ENCODE measurements around the gene TWNK.
A peak's percentile ranks its signal among the peaks of the same experiment; 100 is the strongest.

The TWNK gene

GRCh38 chr10:100986952-100987684, at the start of gene TWNK, which contains the start of gene MRPL43:
TSS of gene TWNK (plus strand) at chr10:100987543. CDS start at chr10:100988211, 668 bp downstream.
TSS of gene MRPL43 (minus strand) at chr10:100987497. CDS start at chr10:100987443, 54 bp downstream.
- peak; percentile 86 for DNase-seq

DNA sequence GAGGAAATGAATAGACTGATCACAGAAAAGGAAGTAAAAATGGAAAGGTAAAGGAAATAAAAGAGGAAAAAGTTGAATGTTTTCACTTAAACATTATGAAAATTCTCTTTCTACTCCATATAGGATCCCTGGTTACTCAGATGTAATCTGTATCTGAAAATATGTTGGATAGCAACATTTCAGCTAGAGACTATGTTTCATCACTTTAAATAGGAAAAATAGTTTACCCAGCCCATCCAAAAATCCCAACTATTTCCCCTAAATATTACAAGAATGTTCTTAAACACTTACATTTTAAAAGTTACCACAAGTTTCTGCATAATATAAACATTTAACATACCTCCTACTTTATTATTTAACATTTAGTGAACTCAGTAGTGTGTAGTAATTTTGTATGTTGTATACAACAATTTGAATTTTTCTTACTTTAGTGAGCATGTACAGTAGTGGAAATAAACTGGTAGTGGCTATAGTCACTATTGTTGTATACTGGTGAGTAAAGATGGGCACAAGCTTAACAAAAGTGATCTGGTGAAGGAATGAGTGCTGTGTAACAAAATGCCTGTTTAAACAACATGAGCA, 47.5 kb upstream of the TWNK start:
- no peak for DNase-seq

- DNase-seq: no peak
Observed at GRCh38 chr10:100942229-100942628, 45.1 kb upstream of the TWNK start.

DNA sequence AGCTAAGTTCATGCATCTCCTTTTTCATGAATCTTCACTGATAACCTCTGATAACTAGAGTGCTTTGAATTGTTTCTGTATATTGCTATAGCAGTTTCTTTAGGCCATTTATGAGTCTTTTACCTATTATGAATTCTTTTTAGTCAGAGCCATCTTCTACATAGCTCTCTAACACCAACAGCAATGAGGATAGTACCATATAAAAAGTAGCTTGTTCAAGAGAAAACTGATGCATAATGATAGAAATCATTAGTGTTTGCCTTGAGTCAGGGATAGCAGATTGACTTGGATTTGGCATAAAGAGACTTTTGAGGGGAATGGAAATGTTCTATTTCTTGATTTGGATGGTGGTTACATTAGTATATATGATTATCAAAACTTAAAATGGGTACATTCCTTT, 43.8 kb upstream of the TWNK start:
- DNase-seq: no peak

- no peak for DNase-seq
Observed at GRCh38 chr10:100945754-100946153, 41.6 kb upstream of the TWNK start.

- no peak for DNase-seq
Observed at GRCh38 chr10:100948916-100949315, 38.4 kb upstream of the TWNK start.

GRCh38 chr10:100960251-100960650, 27.1 kb upstream of the TWNK start:
- DNase-seq: no peak

DNA sequence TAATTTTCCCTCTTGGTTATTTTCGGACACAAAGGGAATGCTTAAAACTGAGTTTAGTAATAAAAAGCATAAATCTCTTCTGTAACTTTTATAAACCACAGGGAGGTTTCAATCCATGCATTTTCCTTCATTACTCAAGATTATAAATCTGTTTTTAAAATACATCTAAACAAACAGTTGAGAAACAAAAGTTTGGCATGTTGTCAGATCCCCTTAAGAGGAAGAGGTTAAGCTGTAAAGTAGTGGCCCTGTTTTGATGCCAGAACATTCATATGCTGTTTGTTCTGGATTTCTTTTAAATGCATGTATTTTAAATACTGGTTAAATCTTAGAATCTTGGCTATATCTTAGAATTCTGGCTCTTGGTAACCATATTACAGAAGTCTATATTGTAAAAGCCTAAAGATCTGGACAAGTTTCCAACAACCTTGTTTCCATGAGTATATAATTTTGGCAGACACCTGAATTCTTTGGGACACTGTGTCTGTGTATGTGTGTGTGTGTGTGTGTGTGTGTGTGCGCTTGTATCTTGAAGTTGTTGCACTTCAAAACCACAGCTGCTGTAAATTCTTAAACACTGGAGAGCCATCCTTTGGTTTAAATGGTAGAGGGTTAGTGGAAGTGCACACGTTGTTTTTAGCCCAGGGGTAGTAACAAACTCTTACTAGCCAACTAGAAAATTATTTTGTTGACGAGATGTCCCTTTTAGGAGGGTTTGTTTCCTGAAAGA, 24.8 kb upstream of the TWNK start:
- no peak for DNase-seq

- DNase-seq: no peak
Observed at GRCh38 chr10:100963826-100964225, 23.5 kb upstream of the TWNK start.

DNA sequence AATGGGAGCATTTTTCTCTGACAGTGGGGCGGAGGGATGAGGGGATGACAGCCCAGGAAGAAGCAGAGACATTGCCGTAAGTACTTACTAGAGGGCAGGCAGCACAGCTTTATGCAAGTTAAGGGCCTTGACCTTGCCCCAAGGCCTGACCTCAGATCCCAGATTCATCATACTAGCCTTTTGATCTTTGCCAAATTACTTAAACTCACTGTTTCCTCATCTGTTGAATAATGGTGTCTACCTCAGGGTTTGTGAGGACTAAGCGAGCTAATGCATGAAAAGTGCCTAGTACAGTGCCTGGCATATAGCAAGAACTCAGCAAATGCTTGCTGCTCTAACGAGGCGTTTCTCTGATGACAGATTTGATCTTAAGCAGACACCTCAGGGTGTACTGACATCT, 21.5 kb upstream of the TWNK start:
- no peak for DNase-seq

DNA sequence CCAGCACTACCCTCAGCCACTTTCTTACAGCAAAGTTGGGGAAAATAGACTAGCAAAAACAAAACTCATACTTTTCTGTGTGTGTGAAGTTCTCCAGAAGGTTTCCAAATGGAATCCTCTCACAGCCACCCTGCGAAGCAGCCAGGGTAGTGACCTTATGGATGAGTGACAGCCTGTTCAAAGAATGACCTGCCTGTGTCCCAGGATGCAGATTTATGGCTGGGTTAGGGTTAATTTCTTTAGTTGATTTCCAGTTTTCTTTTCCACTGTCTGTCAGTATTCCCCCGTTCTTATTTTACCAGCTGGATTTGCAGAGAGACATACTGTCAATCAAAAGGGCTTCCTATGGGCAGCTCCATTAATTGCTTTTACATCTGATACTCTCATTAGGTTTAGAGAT, 20.5 kb upstream of the TWNK start:
- DNase-seq: no peak

DNA sequence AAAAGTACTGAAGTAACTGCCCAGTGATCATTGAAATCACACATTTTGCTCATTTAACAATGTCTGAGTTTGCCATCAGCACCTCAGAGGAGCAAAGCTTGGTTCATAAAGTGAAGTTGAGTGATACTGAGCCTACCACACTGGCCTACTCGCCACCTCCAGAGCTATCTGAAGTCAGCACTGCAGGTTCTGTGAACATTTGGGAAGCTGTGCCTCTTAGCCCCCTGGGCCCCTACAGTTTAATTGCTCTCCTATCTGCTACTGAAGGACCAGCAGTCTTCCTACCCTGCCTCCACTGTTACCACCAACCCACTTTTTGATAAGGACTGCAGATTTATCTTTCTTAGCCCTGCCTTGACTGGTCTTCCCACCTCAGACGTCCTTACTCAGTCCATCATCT, 20.0 kb upstream of the TWNK start:
- DNase-seq: no peak

GRCh38 chr10:100968062-100968736, 19.1 kb upstream of the TWNK start:
- no peak for DNase-seq

GRCh38 chr10:100968863-100969186, 18.5 kb upstream of the TWNK start:
- DNase-seq: no peak

DNA sequence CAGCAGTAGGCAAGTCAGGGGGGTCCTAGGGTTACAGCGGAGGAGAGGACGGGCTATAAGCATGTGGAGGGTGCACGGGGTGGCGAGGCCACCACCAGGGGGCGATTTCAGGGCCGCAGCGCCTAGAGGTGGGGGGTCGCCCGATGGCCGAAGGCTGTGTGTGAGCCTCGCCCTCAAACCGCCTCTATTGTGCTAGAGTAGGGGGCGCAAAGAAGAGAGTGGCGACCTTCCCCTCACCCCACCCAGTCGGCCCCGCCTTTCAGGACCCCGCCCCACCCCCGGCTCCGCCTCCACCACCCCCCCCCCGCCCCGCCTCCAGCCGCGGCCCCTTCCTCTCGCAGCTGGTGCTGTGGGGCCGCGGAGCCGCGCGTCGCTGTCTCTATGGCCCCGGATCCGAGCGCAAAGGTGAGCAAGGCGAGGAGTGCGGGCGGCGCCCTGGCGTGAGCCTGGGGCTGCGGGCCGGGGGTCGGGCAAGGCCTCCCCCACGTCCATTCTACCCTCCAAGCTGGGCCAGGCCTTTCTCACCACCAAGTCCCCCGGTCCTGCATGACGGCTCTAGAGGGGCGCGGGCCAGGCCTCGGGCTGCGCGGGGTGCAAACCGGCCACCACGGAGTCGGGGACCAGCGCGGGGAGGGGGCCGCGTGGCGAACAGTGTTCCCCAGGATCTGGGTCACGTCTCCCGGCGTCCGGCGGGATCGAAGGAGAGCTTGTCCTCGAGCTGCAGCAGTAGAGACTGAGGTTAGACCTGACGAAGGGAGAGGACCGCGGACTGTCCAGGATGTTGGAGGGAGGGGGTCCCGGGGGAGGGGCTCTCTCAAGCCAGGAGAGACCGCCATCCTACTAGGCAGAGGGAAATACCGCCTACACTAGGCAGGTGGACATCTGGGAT, 17.9 kb upstream of the TWNK start, which contains the start of gene SEMA4G:
Gene SEMA4G (plus strand): TSS at position 318 of the 889 bp plus-strand sequence. CDS start 3,409 bp downstream, outside the sequence.
- peak; percentile 40 for DNase-seq

- DNase-seq: peak; percentile 58
Observed at GRCh38 chr10:100970076-100970913, 17.0 kb upstream of the TWNK start.

DNA sequence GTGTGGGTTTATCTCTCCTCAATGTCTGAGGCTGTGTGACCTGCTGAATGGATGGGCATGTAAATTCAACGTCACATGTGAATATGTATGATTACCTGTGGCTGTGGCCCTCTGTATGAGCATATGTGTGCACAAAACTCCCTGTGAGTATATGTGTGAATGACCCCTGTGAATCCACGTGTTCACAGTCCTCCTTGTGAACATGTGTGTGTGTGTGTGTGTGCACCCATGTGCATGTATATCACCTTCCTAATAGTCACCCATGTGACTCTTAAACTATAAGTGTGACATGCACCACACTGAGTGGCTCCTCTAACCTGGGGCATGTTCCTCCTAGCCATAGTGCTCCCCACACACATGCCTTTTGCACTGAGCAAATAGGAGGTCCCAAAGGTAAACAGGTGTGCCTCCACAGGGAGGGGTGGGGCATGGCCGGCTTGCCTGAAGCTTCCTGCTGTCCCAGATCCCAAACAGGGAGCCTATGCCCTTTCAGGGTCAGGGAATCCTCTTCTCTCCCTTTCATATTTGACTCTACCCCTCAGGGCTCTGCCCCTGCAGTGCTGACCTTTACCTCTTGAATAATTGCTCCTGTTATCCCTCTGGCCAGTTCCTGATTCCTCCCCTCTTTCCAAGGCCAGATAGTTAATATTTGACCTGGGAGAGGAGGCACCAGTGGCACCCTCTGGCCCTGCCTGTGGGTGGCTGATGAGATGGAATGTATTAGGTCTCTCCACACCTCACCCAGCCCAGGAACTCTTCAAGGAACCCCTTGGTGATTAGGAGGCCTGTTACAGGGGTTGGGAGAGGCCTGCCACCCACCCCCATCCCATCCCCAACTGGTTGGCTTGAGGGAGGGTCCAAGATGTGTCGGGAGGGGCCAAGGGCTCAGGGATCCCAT, 16.2 kb upstream of the TWNK start:
- no peak for DNase-seq

- no peak for DNase-seq
Observed at GRCh38 chr10:100972115-100972903, 15.0 kb upstream of the TWNK start.

DNA sequence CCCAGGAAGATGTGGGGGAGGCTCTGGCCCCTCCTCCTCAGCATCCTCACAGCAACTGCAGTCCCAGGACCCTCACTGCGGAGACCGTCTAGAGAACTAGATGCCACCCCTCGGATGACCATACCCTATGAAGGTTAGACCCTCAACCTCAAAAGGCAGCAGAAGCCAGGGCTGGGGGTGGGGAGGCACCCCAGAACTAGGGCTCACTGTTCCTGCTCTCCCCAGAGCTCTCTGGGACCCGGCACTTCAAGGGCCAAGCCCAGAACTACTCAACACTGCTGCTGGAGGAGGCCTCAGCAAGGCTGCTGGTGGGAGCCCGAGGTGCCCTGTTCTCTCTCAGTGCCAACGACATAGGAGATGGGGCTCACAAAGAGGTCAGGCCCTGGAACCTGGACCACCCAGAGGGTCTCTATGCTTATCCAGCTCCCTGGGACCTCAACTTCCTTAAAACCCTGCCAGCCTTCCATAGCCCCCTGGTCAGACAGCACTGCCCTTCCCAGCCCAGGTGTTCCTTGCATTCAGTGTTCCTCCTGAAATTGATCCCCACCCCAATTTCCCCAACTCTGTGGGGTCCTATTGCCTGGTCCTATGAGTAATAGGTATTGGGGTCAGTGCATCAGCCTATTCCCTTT, 14.3 kb upstream of the TWNK start:
- DNase-seq: no peak
